ENCODE measurements around the gene SIDT1.

SIDT1 gene

DNA sequence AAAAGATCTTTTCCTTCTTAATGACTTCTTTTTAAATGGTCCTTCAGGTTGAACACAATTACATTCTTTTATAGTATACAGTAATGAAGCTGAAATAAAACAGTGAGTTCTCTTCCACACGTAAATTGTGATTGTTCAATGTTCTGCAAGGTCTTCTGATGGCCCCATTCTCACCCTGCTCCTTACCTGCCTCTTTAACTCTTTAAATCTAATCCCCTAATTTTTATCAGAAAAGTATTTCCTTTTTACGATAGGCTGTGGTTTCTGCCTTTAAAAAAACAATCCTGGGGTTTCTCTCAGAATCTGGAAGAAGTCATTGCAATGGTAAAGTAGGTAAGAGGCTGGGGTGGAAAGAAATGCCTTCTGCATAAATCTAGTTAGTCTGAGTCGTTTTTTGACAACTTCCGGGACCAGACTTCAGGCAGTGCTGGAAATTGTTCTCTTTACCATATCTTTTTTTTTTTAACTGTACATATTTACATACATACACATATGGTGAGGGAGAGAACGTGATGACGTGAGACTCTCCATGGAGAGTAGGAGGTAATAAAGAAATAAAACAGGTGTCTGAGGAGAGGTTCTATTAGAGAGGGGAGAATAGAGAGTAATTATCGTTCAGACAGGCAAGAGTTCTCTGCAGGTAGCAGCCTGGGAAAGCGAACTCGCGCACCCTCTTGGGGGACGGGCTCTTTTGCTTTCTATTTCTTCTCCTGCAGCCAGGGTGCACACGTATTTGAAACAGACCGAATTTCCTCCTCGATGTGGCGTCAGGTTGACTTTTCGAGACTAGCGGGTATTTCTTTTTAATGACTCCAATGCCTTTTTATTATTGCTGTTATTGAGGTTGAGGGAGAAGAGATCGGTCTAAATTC lies at the start of gene SIDT1:
Gene SIDT1, plus strand, starts transcription at position 730 of the 872 bp plus-strand sequence. CDS start 467 bp downstream, outside the sequence.
- no peak for DNase-seq

GRCh38 chr3:113485161-113485609 lies 47.2 kb upstream of the SIDT1 start:
- DNase-seq = no peak

- peak; percentile 11 for DNase-seq
These were observed 37.3 kb upstream of the SIDT1 start for GRCh38 chr3:113495035-113495434.

DNA sequence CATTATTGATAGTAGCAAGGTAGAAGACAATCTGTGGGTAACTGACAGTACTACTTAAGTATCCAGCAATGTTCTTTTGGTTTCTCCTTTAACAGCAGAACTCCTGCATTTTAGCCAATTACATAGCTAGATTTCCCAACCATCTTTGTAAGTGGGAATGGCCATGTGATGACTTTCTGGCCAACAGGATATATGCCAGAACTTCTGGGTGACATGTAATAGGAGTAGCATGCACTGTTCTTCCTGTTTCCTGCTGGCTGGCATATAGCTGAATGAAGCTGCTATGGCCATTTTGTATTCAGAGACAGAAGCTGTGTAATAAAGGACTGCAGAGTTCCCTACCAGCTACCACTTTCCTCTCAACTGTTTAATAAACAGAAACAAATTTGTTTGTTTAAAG lies 35.4 kb upstream of the SIDT1 start:
- no peak for DNase-seq

- DNase-seq = no peak
These were observed 33.9 kb upstream of the SIDT1 start for GRCh38 chr3:113498221-113499005.

DNA sequence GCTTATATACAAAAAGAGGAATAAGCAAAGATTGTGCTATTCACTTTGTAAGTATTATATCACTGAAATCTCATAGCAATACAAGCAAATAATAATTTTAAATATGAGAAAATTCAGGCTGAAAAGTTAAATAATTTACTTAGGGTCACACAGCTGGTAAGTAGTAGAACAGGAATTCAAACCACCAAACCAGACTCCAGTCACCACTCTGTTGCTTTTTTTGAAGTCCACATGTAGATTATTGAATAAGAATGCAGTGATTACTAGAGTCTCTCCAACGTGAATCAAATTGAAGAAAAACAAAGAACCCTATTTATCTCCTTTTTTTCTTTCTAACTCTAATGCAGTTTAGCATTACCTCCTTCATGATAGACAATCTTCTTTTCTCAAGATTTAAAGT lies 33.3 kb upstream of the SIDT1 start:
- DNase-seq = no peak

DNA sequence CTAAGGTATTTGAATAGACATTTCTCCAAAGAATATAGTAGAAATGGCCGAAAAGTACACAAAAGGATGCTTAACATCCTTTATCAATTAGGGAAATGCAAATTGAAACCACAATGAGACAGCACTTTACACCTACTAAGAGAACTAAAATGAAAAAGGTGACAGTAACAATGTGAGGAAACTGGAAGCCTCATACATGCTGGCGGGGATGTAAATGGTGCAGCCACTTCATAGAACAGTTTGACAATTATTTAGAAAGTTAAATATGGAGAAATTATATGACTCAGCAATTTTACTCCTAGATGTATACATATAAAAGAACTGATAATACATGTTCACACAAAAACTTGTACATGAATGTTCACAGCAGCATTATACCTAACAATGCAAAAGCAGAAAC lies 30.8 kb upstream of the SIDT1 start:
- no peak for DNase-seq

GRCh38 chr3:113505867-113506266 lies 26.5 kb upstream of the SIDT1 start:
- no peak for DNase-seq

- no peak for DNase-seq
These were observed 24.8 kb upstream of the SIDT1 start for GRCh38 chr3:113507501-113508067.

DNA sequence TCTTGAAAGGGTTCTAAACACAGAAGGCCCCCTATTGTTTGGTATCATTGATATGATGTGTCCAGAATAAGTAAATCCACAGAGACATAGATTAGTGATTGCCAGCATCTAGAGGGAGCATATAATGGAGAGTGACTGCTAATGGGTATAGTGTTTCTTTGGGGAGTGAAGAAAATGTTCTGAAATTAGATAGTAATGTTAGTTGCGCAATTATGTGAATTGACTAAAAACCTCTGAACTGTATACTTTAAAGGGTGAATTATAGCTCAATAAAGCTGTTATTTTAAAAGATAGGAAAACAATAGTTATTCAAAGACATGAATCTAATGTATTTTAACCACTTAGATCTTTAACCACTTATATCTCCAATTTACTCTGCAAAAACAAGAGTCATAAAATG lies 23.4 kb upstream of the SIDT1 start:
- no peak for DNase-seq

GRCh38 chr3:113514265-113514769 lies 18.0 kb upstream of the SIDT1 start:
- DNase-seq = no peak

DNA sequence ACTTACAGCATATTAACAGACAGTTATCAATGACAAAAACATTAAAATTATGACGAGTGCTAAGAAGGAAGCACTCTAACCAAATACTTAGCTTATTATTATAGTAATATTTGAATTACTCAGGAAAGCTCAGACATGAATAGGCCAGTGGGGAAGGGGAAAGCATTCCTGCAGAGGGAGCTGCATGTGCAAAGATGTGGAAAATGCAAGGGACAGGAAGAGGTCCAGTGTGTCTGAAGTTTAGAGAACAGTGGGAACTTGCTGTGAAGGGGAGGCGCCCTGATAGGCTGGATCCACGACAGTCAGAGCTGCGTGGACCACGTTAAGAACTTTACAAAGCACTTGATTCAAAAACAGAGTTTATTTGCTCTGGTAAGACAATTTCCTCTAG lies 16.2 kb upstream of the SIDT1 start:
- DNase-seq = no peak

DNA sequence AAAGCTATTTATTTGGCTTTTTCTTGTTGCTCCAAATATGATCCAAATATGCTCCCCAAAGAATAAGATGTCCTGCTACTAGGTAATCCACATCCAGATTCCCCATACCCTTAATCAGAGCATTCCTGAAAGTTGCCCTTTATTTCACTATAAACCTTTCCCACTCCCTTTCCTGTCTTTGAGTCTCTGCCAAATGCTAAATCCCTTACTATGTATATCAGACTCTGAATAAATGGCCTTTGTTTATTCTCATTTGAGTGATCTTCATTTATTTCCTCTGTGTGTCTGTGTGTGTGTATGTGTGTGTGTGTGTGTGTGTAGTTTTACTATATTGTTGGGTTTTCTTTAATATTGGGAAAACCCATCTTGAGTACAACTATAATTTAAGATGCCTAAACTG lies 10.4 kb upstream of the SIDT1 start:
- no peak for DNase-seq

- no peak for DNase-seq
These were observed 9.1 kb upstream of the SIDT1 start for GRCh38 chr3:113523241-113523640.

DNA sequence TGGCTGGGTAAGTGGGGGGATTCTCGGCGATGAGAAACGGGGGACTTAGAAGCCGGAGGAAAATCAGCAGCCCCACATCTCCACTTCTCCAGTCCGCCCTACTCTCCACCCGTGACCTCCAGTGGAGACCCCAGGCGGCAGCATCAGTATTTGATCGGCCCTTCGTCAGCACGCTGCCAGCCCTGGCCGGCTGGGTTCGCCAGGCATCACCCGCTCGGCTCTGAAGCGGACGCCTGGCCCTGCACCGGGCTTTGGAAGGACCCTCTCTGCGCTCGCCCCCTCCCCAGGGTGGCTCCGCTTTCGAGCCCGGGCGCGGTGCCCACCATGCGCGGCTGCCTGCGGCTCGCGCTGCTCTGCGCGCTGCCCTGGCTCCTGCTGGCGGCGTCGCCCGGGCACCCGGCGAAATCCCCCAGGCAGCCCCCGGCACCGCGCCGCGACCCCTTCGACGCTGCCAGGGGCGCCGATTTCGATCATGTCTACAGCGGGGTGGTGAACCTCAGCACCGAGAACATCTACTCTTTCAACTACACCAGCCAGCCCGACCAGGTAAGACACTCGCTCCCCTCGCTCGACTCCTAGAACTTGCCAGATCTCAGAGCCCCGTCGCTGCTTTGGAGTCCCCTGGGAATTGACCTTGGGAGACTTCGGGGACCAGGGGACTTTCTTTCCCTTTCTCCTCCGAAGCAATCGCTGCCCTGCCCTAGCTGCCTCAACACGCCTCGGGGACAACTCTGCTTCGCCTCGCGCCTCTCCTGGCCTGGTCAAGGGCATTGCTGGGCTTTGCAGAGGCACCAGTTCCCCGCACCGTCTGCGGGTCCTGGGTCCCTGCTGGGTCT lies 561 bp downstream of the SIDT1 start:
- DNase-seq = no peak

- DNase-seq = no peak
These were observed 1.2 kb downstream of the SIDT1 start for GRCh38 chr3:113533534-113533892.

DNA sequence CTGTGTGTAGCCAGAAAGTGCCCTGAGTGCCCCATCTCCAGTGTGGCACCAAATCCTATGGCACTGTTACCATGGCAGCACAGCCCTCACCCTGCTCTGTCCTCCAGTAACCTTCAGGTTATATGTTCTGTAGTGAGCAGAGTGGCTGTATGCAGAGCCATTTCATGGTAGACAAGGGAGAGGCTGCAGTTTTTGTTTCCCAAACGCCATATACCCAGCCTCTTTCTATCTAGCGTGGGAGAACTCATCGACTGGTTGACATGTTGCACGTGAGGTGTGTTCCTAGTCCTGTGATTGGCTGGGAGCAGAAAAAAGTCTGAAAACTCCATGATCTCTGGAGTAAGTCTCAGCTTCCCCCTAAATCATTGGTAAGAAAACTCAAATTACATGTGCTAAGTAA lies 2.0 kb downstream of the SIDT1 start:
- no peak for DNase-seq

- DNase-seq = no peak
These were observed 3.5 kb downstream of the SIDT1 start for GRCh38 chr3:113535898-113536297.

DNA sequence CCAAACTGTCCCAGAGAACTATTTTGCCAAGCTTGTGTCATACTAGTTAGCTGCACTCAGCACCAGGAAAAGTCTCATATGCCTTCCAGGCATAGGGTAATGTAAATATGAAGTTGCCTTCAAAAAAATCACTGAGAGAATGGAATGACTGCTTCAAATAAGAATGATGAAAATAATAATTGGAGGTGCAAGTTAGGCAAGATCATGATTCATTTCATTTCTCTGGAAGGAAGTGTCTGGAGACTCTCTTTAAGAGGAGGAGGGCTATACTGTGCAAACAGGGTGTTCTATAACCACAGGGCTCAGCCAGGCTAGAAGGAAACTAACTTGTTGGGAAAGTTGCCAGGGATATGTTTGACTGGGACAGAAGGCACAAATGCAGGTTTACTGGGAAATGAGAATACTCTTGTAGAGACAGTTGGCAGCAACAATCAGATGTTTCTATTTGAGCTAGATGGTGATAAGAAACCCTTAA lies 4.3 kb downstream of the SIDT1 start:
- peak; percentile 13 for DNase-seq

GRCh38 chr3:113537155-113537554 lies 4.8 kb downstream of the SIDT1 start:
- DNase-seq = no peak

DNA sequence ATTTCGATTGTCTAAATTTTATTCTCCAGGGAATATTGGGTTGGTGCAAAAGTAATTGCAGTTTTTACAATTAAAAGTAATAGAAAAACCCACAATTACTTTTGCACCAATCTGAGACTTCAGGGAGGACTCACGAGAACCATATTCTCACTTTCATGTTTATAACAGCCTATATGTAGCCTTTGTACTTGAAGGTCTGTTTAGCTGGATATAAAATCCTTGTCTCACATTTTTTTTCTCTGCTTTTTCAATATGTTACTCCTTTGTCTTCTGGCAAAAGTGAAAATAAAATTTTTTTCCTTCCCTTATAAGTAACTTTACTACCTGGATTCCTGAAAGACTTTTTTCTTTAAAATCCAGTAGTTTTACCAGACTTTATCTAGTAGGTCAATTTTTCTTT lies 9.2 kb downstream of the SIDT1 start:
- DNase-seq = no peak

DNA sequence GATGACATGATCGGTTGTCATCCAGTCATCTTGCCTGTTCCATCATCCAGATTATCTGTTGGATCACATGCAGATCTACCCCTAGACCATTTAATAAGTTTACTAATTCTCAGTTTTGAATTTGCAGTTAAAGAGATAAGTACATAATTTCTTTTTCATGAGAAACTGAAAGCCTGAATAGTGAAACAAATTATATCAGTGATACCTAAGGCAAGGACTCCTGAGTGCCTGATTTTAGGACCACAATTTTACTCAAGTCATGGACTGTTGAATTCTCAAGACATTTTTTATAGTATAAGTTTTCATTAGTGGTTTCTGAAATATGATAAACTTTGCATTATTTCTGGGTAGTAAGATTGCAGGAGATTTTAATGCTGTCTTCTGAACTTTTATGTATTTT lies 13.2 kb downstream of the SIDT1 start:
- DNase-seq = no peak

Measured in NCI-H446 treated with DMSO at 0.1 percent for 48 hours (cell line).